CD14-positive monocyte (primary cell): ENCODE measurements around the gene RBMS1. TPM values are rescaled to one million over a fixed set of nuclear protein-coding genes. Genes with fewer than 3 reads are reported as not detected.

Experiments
- DNase-seq, 3 donors: peaks; one replicate each; pipeline ENCODE4 v3.0.0-alpha.2; 2011 to 2022
- H2AFZ ChIP-seq: 2 replicates; pipeline ENCODE4 v1.6.0; 2012; ENCODE audit warnings: mild to moderate bottlenecking, low read depth, low read length, inconsistent platforms; ENCODE audit not compliant: insufficient read depth, poor library complexity, severe bottlenecking
- H3K27ac ChIP-seq, 2 donors: 1 replicate in 1 of 2; 2 replicates in 1 of 2; pipeline ENCODE4 v1.5.1; 2012 to 2013; ENCODE audit warnings: low read length in 2 of 2, control low read depth in 1 of 2, inconsistent platforms in 1 of 2, low read depth in 1 of 2, mild to moderate bottlenecking in 1 of 2
- H3K27me3 ChIP-seq, 2 donors: one replicate each; pipeline versions ENCODE4 v1.6.0 to v1.6.1; 2011 to 2013; ENCODE audit warnings: low read length in 2 of 2; ENCODE audit not compliant: control insufficient read depth in 2 of 2, insufficient read depth in 2 of 2
- H3K36me3 ChIP-seq, 2 donors: replicated peaks in 1 of 2; 1 replicate in 1 of 2; 2 replicates in 1 of 2; pipeline versions ENCODE4 v1.5.1 to v1.6.1; 2012 to 2013; ENCODE audit warnings: low read length in 2 of 2, control low read depth in 1 of 2, inconsistent platforms in 1 of 2, mild to moderate bottlenecking in 1 of 2; ENCODE audit not compliant: insufficient read depth in 2 of 2, control insufficient read depth in 1 of 2
- H3K4me1 ChIP-seq, 2 donors: 1 replicate in 1 of 2; 2 replicates in 1 of 2; pipeline versions ENCODE4 v1.5.1 to v1.6.1; 2012 to 2013; ENCODE audit warnings: low read length in 2 of 2, control low read depth in 1 of 2, inconsistent platforms in 1 of 2, mild to moderate bottlenecking in 1 of 2, moderate library complexity in 1 of 2; ENCODE audit not compliant: insufficient read depth in 2 of 2, control insufficient read depth in 1 of 2
- H3K4me2 ChIP-seq: replicated peaks from 2 replicates; pipeline ENCODE3; 2012; ENCODE audit warnings: low read length, moderate library complexity, mild to moderate bottlenecking; ENCODE audit not compliant: poor library complexity, severe bottlenecking; ENCODE audit errors: extremely low read depth
- H3K4me3 ChIP-seq, 3 experiments: fragments of 200-600 bp in 1 of 3; sonication (generic) in 1 of 3; replicated peaks in 1 of 3; 1 replicate in 2 of 3; 2 replicates in 1 of 3; pipeline ENCODE4 v1.5.1; 2011 to 2013; ENCODE audit warnings: low read length in 3 of 3, mild to moderate bottlenecking in 3 of 3, control low read depth in 2 of 3, low read depth in 2 of 3, inconsistent platforms in 1 of 3, moderate library complexity in 1 of 3
- H3K79me2 ChIP-seq: 2 replicates; pipeline ENCODE4 v1.6.0; 2012; ENCODE audit warnings: mild to moderate bottlenecking, control low read depth, inconsistent platforms, low read length, moderate library complexity; ENCODE audit not compliant: insufficient read depth
- H3K9ac ChIP-seq: 2 replicates; pipeline ENCODE4 v1.6.0; 2017; ENCODE audit warnings: low read length, mild to moderate bottlenecking; ENCODE audit not compliant: insufficient read depth, poor library complexity, severe bottlenecking
- H3K9me3 ChIP-seq, 2 donors: replicated peaks in 1 of 2; 1 replicate in 1 of 2; 2 replicates in 1 of 2; pipeline versions ENCODE4 v1.5.1 to v1.6.1; 2012 to 2013; ENCODE audit warnings: low read length in 2 of 2, control low read depth in 1 of 2; ENCODE audit not compliant: control insufficient read depth in 1 of 2, insufficient read depth in 1 of 2
- H4K20me1 ChIP-seq: 2 replicates; pipeline ENCODE4 v1.6.0; 2012; ENCODE audit warnings: mild to moderate bottlenecking, low read length, control low read depth, moderate library complexity; ENCODE audit not compliant: insufficient read depth
- H3K27ac Mint-ChIP-seq, 7 donors: one replicate each; pipeline ENCODE4 v1.8.0; 2020; ENCODE audit warnings: mild to moderate bottlenecking in 7 of 7, mixed read lengths in 7 of 7, moderate library complexity in 6 of 7, inconsistent platforms in 2 of 7
- H3K27me3 Mint-ChIP-seq, 3 donors: one replicate each; pipeline ENCODE4 v1.8.0; 2021 to 2022; ENCODE audit warnings: low read depth in 3 of 3, mild to moderate bottlenecking in 3 of 3, mixed read lengths in 3 of 3, moderate library complexity in 3 of 3, inconsistent platforms in 1 of 3
- H3K36me3 Mint-ChIP-seq, 2 donors: one replicate each; pipeline ENCODE4 v1.8.0; 2020; ENCODE audit warnings: mixed read lengths in 2 of 2, inconsistent platforms in 1 of 2, mild to moderate bottlenecking in 1 of 2
- H3K4me1 Mint-ChIP-seq: one replicate; pipeline ENCODE4 v1.8.0; 2020; ENCODE audit warnings: mild to moderate bottlenecking, mixed read lengths
- H3K4me3 Mint-ChIP-seq, 2 donors: one replicate each; pipeline ENCODE4 v1.8.0; 2020; ENCODE audit warnings: mild to moderate bottlenecking in 2 of 2, mixed read lengths in 2 of 2, moderate library complexity in 1 of 2
- H3K9me3 Mint-ChIP-seq, 7 donors: one replicate each; pipeline ENCODE4 v1.8.0; 2020 to 2022; ENCODE audit warnings: mixed read lengths in 7 of 7, mild to moderate bottlenecking in 6 of 7, moderate library complexity in 6 of 7, inconsistent platforms in 2 of 7
- WGBS: methylation state at CpG from one replicate; pipeline ENCODE4 v1.1.5; 2013; ENCODE audit warnings: missing lambda C conversion rate; ENCODE audit not compliant: insufficient coverage; 5-methylcytosine and 5-hydroxymethylcytosine counted together
- intact Hi-C, 2 donors: fragments of 100-400 bp; cut with micrococcal nuclease; formaldehyde crosslinking; loops; one replicate each; pipeline versions ENCODE4 v1.15.0 to v1.15.1; 2023
- polyA plus RNA-seq, 3 donors: library from polyadenylated mRNA; depleted of rRNA in 1 of 3; unstranded in 2 of 3; stranded (reverse) in 1 of 3; fragments of 300-500 nt in 2 of 3; fragments of >200 nt in 1 of 3; fragmentation: Illumina TruSeq in 2 of 3; gene quantifications; 1 replicate in 2 of 3; 2 replicates in 1 of 3; pipeline ENCODE4 v1.2.3, GENCODE V29; 2012 to 2021
- TF ChIP-seq, protein P1 (sequence below): fragments of 200-600 bp; IDR thresholded peaks from one replicate; pipeline ENCODE4 v1.8.0; 2022; ENCODE audit warnings: antibody characterized with exemption, mild to moderate bottlenecking

RBMS1 gene
- polyA plus RNA-seq, 3 donors = 88.2 to 91.2 (median 89.4) TPM

DNA sequence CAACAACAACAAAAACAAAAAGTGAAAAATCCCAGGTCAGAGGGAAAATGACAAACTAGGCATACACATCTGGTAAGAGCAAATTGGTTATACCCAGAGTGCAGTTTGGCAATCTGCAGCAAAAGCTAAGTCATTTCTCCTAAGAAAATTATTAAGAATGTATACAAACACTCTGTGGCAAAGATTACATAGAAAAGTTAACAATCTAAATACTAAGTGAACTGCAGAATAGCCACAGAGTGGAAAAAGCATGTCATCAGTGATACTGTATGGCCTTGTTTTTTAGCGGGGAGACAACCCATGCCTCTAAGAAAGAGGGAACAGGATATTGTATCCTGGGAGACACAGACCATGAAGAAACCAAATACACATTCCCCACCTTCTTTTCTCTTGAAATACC, 157.5 kb downstream of the RBMS1 start:
- H3K4me1 Mint-ChIP-seq = peaks cover 19% of the 10 kb centered on the region
- no peak overlapping the region for H3K4me3 Mint-ChIP-seq
- H3K36me3 Mint-ChIP-seq = peaks cover 6 to 14% of the 10 kb centered on the region in 2 donors
- no peak overlapping the region for H3K27ac Mint-ChIP-seq
- intact Hi-C loops = loop anchor here in 1 of 2 donors (5.0 kb wide), 1 partner anchor 71 kb away; no protein-coding TSS in a partner anchor
- no CpG with 5 or more reads among the region's 1 CpG for WGBS
- peaks cover 5 to 6% of the 10 kb centered on the region in 2 donors for H3K4me1 ChIP-seq
- H3K27me3 Mint-ChIP-seq = no peaks in the 10 kb centered on the region
- no peak overlapping the region for H3K4me3 ChIP-seq
- H3K36me3 ChIP-seq = peaks cover 3 to 14% of the 10 kb centered on the region in 2 donors
- no peaks in the 10 kb centered on the region for H3K27me3 ChIP-seq
- H3K79me2 ChIP-seq = peaks cover 96% of the 10 kb centered on the region
- no peak overlapping the region for H3K9ac ChIP-seq
- DNase-seq = no peak
- no peak overlapping the region for H3K4me2 ChIP-seq
- H3K9me3 ChIP-seq = no peaks in the 10 kb centered on the region
- H3K27ac ChIP-seq = no peak overlapping the region
- no peak overlapping the region for H2AFZ ChIP-seq
- no peaks in the 10 kb centered on the region for H3K9me3 Mint-ChIP-seq
- TF ChIP-seq, protein P1, sequence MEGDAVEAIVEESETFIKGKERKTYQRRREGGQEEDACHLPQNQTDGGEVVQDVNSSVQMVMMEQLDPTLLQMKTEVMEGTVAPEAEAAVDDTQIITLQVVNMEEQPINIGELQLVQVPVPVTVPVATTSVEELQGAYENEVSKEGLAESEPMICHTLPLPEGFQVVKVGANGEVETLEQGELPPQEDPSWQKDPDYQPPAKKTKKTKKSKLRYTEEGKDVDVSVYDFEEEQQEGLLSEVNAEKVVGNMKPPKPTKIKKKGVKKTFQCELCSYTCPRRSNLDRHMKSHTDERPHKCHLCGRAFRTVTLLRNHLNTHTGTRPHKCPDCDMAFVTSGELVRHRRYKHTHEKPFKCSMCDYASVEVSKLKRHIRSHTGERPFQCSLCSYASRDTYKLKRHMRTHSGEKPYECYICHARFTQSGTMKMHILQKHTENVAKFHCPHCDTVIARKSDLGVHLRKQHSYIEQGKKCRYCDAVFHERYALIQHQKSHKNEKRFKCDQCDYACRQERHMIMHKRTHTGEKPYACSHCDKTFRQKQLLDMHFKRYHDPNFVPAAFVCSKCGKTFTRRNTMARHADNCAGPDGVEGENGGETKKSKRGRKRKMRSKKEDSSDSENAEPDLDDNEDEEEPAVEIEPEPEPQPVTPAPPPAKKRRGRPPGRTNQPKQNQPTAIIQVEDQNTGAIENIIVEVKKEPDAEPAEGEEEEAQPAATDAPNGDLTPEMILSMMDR = no peak
- H4K20me1 ChIP-seq = peaks cover 98% of the 10 kb centered on the region

DNA sequence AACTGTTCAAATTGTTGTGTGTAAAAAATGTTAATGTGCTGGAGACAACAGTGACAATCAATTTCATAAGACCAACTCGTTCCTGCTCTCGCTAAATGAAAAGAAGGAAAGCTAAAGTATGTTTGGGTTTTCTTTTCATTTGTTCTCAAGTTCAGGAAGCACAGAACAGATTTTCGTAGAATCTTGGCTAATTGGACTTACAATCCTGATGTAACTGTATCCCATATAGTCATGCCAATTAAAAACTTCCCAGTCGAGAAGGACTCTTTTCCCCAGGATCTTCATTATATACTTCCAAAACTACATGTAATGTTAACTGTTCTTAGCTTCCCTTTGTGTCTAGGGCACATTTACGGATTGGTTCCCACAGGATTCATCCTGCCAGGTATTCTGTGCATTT, 158.2 kb downstream of the RBMS1 start:
- no peak for DNase-seq
- Histone ChIP-seq H3K79me2 (peaks cover 96% of the 10 kb centered on the region), H3K4me1 (peaks cover 5 to 6% of the 10 kb centered on the region in 2 donors), H3K36me3 (peaks cover 6 to 20% of the 10 kb centered on the region in 2 donors), H3K9ac (no peak overlapping the region), H3K27ac (no peak overlapping the region), H3K9me3 (no peaks in the 10 kb centered on the region), H4K20me1 (peaks cover 99% of the 10 kb centered on the region), H3K4me3 (no peak overlapping the region), H2AFZ (no peak overlapping the region), H3K27me3 (no peaks in the 10 kb centered on the region), H3K4me2 (no peak overlapping the region)
- WGBS = no CpG with 5 or more reads among the region's 5 CpGs
- Mint-ChIP-seq H3K27me3 (no peaks in the 10 kb centered on the region), H3K27ac (no peak overlapping the region), H3K4me1 (peaks cover 22% of the 10 kb centered on the region), H3K4me3 (no peak overlapping the region), H3K9me3 (no peaks in the 10 kb centered on the region), H3K36me3 (peaks cover 10 to 14% of the 10 kb centered on the region in 2 donors)
- intact Hi-C loops = loop anchor here in 1 of 2 donors (5.0 kb wide), 1 partner anchor 72 kb away; no protein-coding TSS in a partner anchor
- TF ChIP-seq, protein P1 = no peak
